Neural cell (in vitro differentiated cells): ENCODE data around the gene XRCC3. TPM values are rescaled to one million over a fixed set of nuclear protein-coding genes. Genes with fewer than 3 reads are reported as not detected.

Experiments
- H2AFZ ChIP-seq: fragments of 200-600, 300-800 bp; sonication (generic), shearing (Covaris generic); 2 replicates; pipeline ENCODE4 v1.6.0; 2014; ENCODE audit warnings: low read depth, mild to moderate bottlenecking, antibody characterized with exemption, low read length, moderate library complexity
- H3F3A ChIP-seq: fragments of 200-600 bp; shearing (Covaris generic); 2 replicates; pipeline ENCODE4 v1.6.1; 2016; ENCODE audit warnings: mild to moderate bottlenecking, moderate library complexity, mixed read lengths, antibody characterized with exemption, low read length; ENCODE audit not compliant: insufficient read depth, poor library complexity, severe bottlenecking
- H3K27ac ChIP-seq: fragments of 200-600, 300-800 bp; sonication (generic), shearing (Covaris generic); 2 replicates; pipeline ENCODE4 v1.5.1; 2014; ENCODE audit warnings: mild to moderate bottlenecking, low read length, moderate library complexity
- H3K27me3 ChIP-seq: fragments of 300-800, 200-600 bp; sonication (generic), shearing (Covaris generic); 2 replicates; pipeline ENCODE4 v1.6.0; 2014; ENCODE audit warnings: mild to moderate bottlenecking, low read depth, low read length, moderate library complexity; ENCODE audit not compliant: insufficient read depth
- H3K36me3 ChIP-seq: fragments of 300-800, 200-600 bp; sonication (generic), shearing (Covaris generic); 2 replicates; pipeline ENCODE4 v1.5.1; 2014; ENCODE audit warnings: mild to moderate bottlenecking, antibody characterized with exemption, low read length, moderate library complexity; ENCODE audit not compliant: insufficient read depth
- H3K4me2 ChIP-seq: fragments of 300-800, 200-600 bp; sonication (generic), shearing (Covaris generic); 2 replicates; pipeline ENCODE4 v1.6.0; 2014; ENCODE audit warnings: mild to moderate bottlenecking, low read length
- H3K4me3 ChIP-seq: fragments of 300-800, 200-600 bp; sonication (generic), shearing (Covaris generic); 2 replicates; pipeline ENCODE4 v1.5.1; 2014; ENCODE audit warnings: mild to moderate bottlenecking, low read length, moderate library complexity
- H3K79me2 ChIP-seq: fragments of 200-600 bp; shearing (Covaris generic); replicated peaks from 2 replicates; pipeline ENCODE4 v1.6.0; 2014; ENCODE audit warnings: mild to moderate bottlenecking, low read length, moderate library complexity; ENCODE audit not compliant: insufficient read depth
- H3K9ac ChIP-seq: fragments of 300-800, 200-600 bp; sonication (generic), shearing (Covaris generic); 2 replicates; pipeline ENCODE4 v1.6.1; 2016; ENCODE audit warnings: mild to moderate bottlenecking, low read length, mixed read lengths
- H3K9me2 ChIP-seq: fragments of 200-600 bp; shearing (Covaris generic); 2 replicates; pipeline ENCODE4 v1.6.1; 2016; ENCODE audit warnings: mild to moderate bottlenecking, low read length, mixed read lengths; ENCODE audit not compliant: insufficient read depth
- H3K9me3 ChIP-seq: fragments of 200-600, 300-800 bp; sonication (generic), shearing (Covaris generic); 2 replicates; pipeline ENCODE4 v1.6.1; 2016; ENCODE audit warnings: mild to moderate bottlenecking, mixed run types, low read length, moderate library complexity, mixed read lengths
- H4K20me1 ChIP-seq: fragments of 200-600 bp; shearing (Covaris generic); 2 replicates; pipeline ENCODE4 v1.6.1; 2016; ENCODE audit warnings: mild to moderate bottlenecking, mixed run types; ENCODE audit not compliant: insufficient read depth
- CTCF ChIP-seq: fragments of 450-650 bp; IDR thresholded peaks from 2 replicates; pipeline ENCODE4 v1.5.1; 2014; ENCODE audit warnings: antibody characterized with exemption, mild to moderate bottlenecking, moderate library complexity; ENCODE audit not compliant: poor library complexity, severe bottlenecking
- EP300 ChIP-seq: fragments of 450-650 bp; conservative IDR thresholded peaks from 2 replicates; pipeline ENCODE4 v1.6.1; 2014; ENCODE audit warnings: antibody characterized with exemption, mild to moderate bottlenecking, moderate library complexity; ENCODE audit not compliant: poor library complexity, severe bottlenecking
- EZH2 ChIP-seq: fragments of 200-600, 300-800 bp; shearing (Covaris generic), sonication (generic); IDR thresholded peaks from 2 replicates; pipeline ENCODE4 v1.6.1; 2014; ENCODE audit warnings: antibody characterized with exemption, low read length, borderline replicate concordance, mild to moderate bottlenecking; ENCODE audit not compliant: insufficient read depth, poor library complexity, severe bottlenecking
- MXI1 ChIP-seq: fragments of 450-650 bp; conservative IDR thresholded peaks from 2 replicates; pipeline ENCODE4 v1.6.1; 2014; ENCODE audit warnings: antibody characterized with exemption, mild to moderate bottlenecking; ENCODE audit not compliant: poor library complexity, severe bottlenecking
- POLR2AphosphoS5 ChIP-seq: IDR thresholded peaks from 2 replicates; pipeline ENCODE4 v1.6.1; 2012
- RAD21 ChIP-seq: fragments of 450-650 bp; conservative IDR thresholded peaks from 2 replicates; pipeline ENCODE4 v1.6.1; 2014; ENCODE audit warnings: antibody characterized with exemption, mild to moderate bottlenecking, moderate library complexity
- REST ChIP-seq: IDR thresholded peaks from 2 replicates; pipeline ENCODE4 v1.6.1; 2012; ENCODE audit warnings: borderline replicate concordance
- SMC3 ChIP-seq: fragments of 450-650 bp; conservative IDR thresholded peaks from 2 replicates; pipeline ENCODE4 v1.6.1; 2014; ENCODE audit warnings: antibody characterized with exemption, mild to moderate bottlenecking, moderate library complexity; ENCODE audit not compliant: poor library complexity
- TAF1 ChIP-seq: IDR thresholded peaks from 2 replicates; pipeline ENCODE4 v1.6.1; 2012; ENCODE audit warnings: low read depth
- polyA plus RNA-seq: library from polyadenylated mRNA; depleted of rRNA; stranded (reverse); fragments of >200 nt; gene quantifications from 2 replicates; pipeline ENCODE4 v1.2.3, GENCODE V29; 2014

Gene XRCC3
- polyA plus RNA-seq, 1 donor from 2014 or later: 14.6 TPM

GRCh38 chr14:103735439-103735814 lies 20.2 kb upstream of the XRCC3 start:
- Histone ChIP-seq H3K9me2 (no peaks in the 10 kb centered on the region), H4K20me1 (no peaks in the 10 kb centered on the region), H2AFZ (no peak overlapping the region), H3K9ac (no peak overlapping the region), H3K27me3 (no peaks in the 10 kb centered on the region), H3K27ac (no peak overlapping the region), H3K79me2 (no peaks in the 10 kb centered on the region), H3K4me3 (no peak overlapping the region), H3F3A (no peaks in the 10 kb centered on the region), H3K4me2 (no peak overlapping the region), H3K36me3 (no peaks in the 10 kb centered on the region), H3K9me3 (no peaks in the 10 kb centered on the region)
- TF ChIP-seq EP300 (no peak), POLR2AphosphoS5 (no peak), MXI1 (no peak), TAF1 (no peak), SMC3 (no peak), RAD21 (no peak), CTCF (no peak), EZH2 (no peak), REST (no peak)

- Histone ChIP-seq H3K36me3 (no peaks in the 10 kb centered on the region), H3K9me2 (no peaks in the 10 kb centered on the region), H3K79me2 (no peaks in the 10 kb centered on the region), H3K9ac (no peak overlapping the region), H3K27ac (no peak overlapping the region), H3K4me3 (no peak overlapping the region), H3K27me3 (no peaks in the 10 kb centered on the region), H3K4me2 (no peak overlapping the region), H3K9me3 (no peaks in the 10 kb centered on the region), H4K20me1 (no peaks in the 10 kb centered on the region), H2AFZ (no peak overlapping the region), H3F3A (no peaks in the 10 kb centered on the region)
- TF ChIP-seq POLR2AphosphoS5 (no peak), REST (no peak), TAF1 (no peak), RAD21 (no peak), CTCF (no peak), EP300 (no peak), MXI1 (no peak), SMC3 (no peak)
These were observed 19.8 kb upstream of the XRCC3 start for GRCh38 chr14:103735022-103735421.
